GM10248 (cell line): Measurements from ENCODE around the gene EXOC6.
"Not testable (repeated sequence)": the region's sequence is repeated elsewhere in the genome, so short reads cannot be mapped to it uniquely, and the experiment has no call there.

Experiments
- CTCF ChIA-PET: fragments of 300-600 bp; sonication (Branson Sonifier 250); formaldehyde crosslinking; extraction: SDS; loops from one replicate; lab custom pipeline; 2021; ENCODE audit warnings: antibody characterized with exemption; lab: Yijun Ruan, JAX
- POLR2A ChIA-PET: fragments of 350-650 bp; sonication (Branson Sonifier 250); formaldehyde crosslinking; extraction: SDS; loops from one replicate; lab custom pipeline; 2020; ENCODE audit warnings: antibody characterized with exemption; lab: Yijun Ruan, JAX
- DNase-seq: peaks from one replicate; pipeline ENCODE4 v3.0.0; 2012; ENCODE audit errors: extremely low spot score
- CTCF ChIP-seq: IDR thresholded peaks from 2 replicates; pipeline ENCODE4 v1.5.1; 2012; ENCODE audit warnings: mild to moderate bottlenecking, low read depth; ENCODE audit errors: extremely low read depth, missing control alignments, control extremely low read depth

EXOC6 gene

GRCh38 chr10:93091960-93092359, 243.6 kb downstream of the EXOC6 start:
- ChIA-PET POLR2A (no interaction called here), CTCF (interaction anchor here (2.0 kb wide), 1 partner anchor 12 kb away, joined by 4 read pairs; no protein-coding TSS in a partner anchor)
- no peak for DNase-seq
- no peak for TF ChIP-seq CTCF

- no peak for TF ChIP-seq CTCF
- ChIA-PET CTCF (interaction anchor here (1.0 to 1.2 kb wide), 2 partner anchors 20 to 130 kb away, joined by 4 read pairs; no protein-coding TSS in a partner anchor), POLR2A (no interaction called here)
- DNase-seq, result no peak
These were observed 246.9 kb downstream of the EXOC6 start for GRCh38 chr10:93095225-93095624.

- ChIA-PET POLR2A (no interaction called here), CTCF (interaction anchor here (1.1 kb wide), 1 partner anchor 19 kb away, joined by 4 read pairs; no protein-coding TSS in a partner anchor)
- no peak for TF ChIP-seq CTCF
- no peak for DNase-seq
These were observed 248.6 kb downstream of the EXOC6 start for GRCh38 chr10:93096901-93097300.

- TF ChIP-seq CTCF, result no peak
- CTCF ChIA-PET, result interaction anchor here (1.1 kb wide), 1 partner anchor 18 kb away, joined by 4 read pairs; no protein-coding TSS in a partner anchor
- POLR2A ChIA-PET, result no interaction called here
- no peak for DNase-seq
These were observed 249.1 kb downstream of the EXOC6 start for GRCh38 chr10:93097386-93097785.

GRCh38 chr10:93098816-93099215, 250.5 kb downstream of the EXOC6 start:
- CTCF ChIA-PET, result interaction anchor here (2.0 kb wide), 1 partner anchor 17 kb away, joined by 10 read pairs; no protein-coding TSS in a partner anchor
- DNase-seq, result no peak
- no peak for TF ChIP-seq CTCF
- POLR2A ChIA-PET, result no interaction called here

- DNase-seq, result no peak
- no peak for TF ChIP-seq CTCF
- ChIA-PET POLR2A (no interaction called here), CTCF (interaction anchor here (2.0 kb wide), 1 partner anchor 16 kb away, joined by 10 read pairs; no protein-coding TSS in a partner anchor)
These were observed 251.3 kb downstream of the EXOC6 start for GRCh38 chr10:93099670-93100069.

GRCh38 chr10:93101148-93101547, 252.8 kb downstream of the EXOC6 start:
- DNase-seq, CTCF ChIA-PET: not testable (repeated sequence)

More at GRCh38 chr10:93101148-93101547, 252.8 kb downstream of the EXOC6 start:
- POLR2A ChIA-PET, result not testable (repeated sequence)
